AG09319 (cell line): Measurements from ENCODE around the gene KCNMB2.

Experiments used
- DNase-seq: peaks from one replicate; pipeline ENCODE4 v3.0.0-alpha.2; 2010; ENCODE audit warnings: low read depth; ENCODE audit errors: extremely low read depth
- CTCF ChIP-seq: IDR thresholded peaks from 2 replicates; pipeline ENCODE4 v1.5.1; 2011; ENCODE audit warnings: low read depth, mild to moderate bottlenecking, inconsistent platforms, low read length, moderate library complexity

The KCNMB2 gene

GRCh38 chr3:178560759-178561158 lies 24.5 kb downstream of the KCNMB2 start:
- no peak for TF ChIP-seq CTCF
- no peak for DNase-seq

- TF ChIP-seq CTCF = no peak
- no peak for DNase-seq
Measured at GRCh38 chr3:178561239-178561638, 25.0 kb downstream of the KCNMB2 start.

- TF ChIP-seq CTCF = no peak
- DNase-seq = no peak
Measured at GRCh38 chr3:178562143-178562946, 26.1 kb downstream of the KCNMB2 start.

GRCh38 chr3:178562947-178563232 lies 26.7 kb downstream of the KCNMB2 start:
- TF ChIP-seq CTCF = no peak
- no peak for DNase-seq

- DNase-seq = no peak
- TF ChIP-seq CTCF = no peak
Measured at GRCh38 chr3:178567611-178568010, 31.4 kb downstream of the KCNMB2 start.

- TF ChIP-seq CTCF = no peak
- DNase-seq = no peak
Measured at GRCh38 chr3:178568155-178568731, 32.0 kb downstream of the KCNMB2 start.

GRCh38 chr3:178568911-178569310 lies 32.7 kb downstream of the KCNMB2 start:
- no peak for DNase-seq
- TF ChIP-seq CTCF = no peak
